Bronchial epithelial cell (primary cell): Measurements from ENCODE around the gene OSBP2. TPM values are rescaled to one million over a fixed set of nuclear protein-coding genes. Genes with fewer than 3 reads are reported as not detected.

Experiments used
- DNase-seq: peaks from one replicate; pipeline ENCODE4 v3.0.0-alpha.2; 2010; ENCODE audit warnings: low read depth
- FAIRE-seq: peaks from 2 replicates; lab custom pipeline; 2011; peaks lifted over from hg19 to GRCh38; lab: Jason Lieb, UNC
- H3K27me3 ChIP-seq: 2 replicates; pipeline ENCODE4 v1.5.1; 2011; ENCODE audit warnings: low read length; ENCODE audit not compliant: control insufficient read depth, insufficient read depth
- H3K36me3 ChIP-seq: 2 replicates; pipeline ENCODE4 v1.5.1; 2011; ENCODE audit warnings: low read length; ENCODE audit not compliant: control insufficient read depth, insufficient read depth
- H3K4me3 ChIP-seq: 2 replicates; pipeline ENCODE4 v1.5.1; 2011; ENCODE audit warnings: mild to moderate bottlenecking, low read depth, low read length, control low read depth
- total RNA-seq: library from RNA; depleted of rRNA; stranded (reverse); fragments of >200 nt; gene quantifications from 2 replicates; pipeline ENCODE4 v1.2.1, GENCODE V29; 2014
- TF ChIP-seq, protein P1 (sequence below): IDR thresholded peaks from 2 replicates; pipeline ENCODE4 v1.5.1; 2011; ENCODE audit warnings: mild to moderate bottlenecking, moderate library complexity, low read length, control low read depth, inconsistent platforms; ENCODE audit not compliant: insufficient read depth, severe bottlenecking

OSBP2 gene
- total RNA-seq, 1 donor from 2014 or later: 23.4 TPM

DNA sequence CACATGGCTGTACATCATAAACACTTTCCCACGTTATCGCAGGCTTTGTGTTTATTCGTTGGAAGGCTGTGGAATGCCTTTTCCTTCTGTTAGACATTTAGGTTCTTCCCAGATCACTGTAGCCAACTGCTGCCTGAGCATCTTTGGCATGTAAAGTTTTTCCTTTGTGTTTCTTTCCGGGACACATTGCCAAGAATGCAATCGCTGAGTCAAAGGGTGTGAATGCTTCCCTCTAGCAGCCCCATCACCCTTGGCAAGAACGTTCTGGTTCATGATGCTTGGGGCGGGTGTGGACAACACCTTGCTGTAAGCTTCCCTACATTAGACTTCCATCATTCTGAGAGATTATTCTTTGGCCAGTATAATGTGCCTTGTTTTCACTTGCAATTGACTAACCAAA lies 136.2 kb downstream of the OSBP2 start:
- FAIRE-seq: peak; percentile 99
- Histone ChIP-seq H3K36me3 (no peaks in the 10 kb centered on the region), H3K4me3 (no peak overlapping the region), H3K27me3 (no peaks in the 10 kb centered on the region)
- TF ChIP-seq, protein P1, sequence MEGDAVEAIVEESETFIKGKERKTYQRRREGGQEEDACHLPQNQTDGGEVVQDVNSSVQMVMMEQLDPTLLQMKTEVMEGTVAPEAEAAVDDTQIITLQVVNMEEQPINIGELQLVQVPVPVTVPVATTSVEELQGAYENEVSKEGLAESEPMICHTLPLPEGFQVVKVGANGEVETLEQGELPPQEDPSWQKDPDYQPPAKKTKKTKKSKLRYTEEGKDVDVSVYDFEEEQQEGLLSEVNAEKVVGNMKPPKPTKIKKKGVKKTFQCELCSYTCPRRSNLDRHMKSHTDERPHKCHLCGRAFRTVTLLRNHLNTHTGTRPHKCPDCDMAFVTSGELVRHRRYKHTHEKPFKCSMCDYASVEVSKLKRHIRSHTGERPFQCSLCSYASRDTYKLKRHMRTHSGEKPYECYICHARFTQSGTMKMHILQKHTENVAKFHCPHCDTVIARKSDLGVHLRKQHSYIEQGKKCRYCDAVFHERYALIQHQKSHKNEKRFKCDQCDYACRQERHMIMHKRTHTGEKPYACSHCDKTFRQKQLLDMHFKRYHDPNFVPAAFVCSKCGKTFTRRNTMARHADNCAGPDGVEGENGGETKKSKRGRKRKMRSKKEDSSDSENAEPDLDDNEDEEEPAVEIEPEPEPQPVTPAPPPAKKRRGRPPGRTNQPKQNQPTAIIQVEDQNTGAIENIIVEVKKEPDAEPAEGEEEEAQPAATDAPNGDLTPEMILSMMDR: no peak
- peak; percentile 99 for DNase-seq

- Histone ChIP-seq H3K27me3 (no peaks in the 10 kb centered on the region), H3K36me3 (no peaks in the 10 kb centered on the region), H3K4me3 (no peak overlapping the region)
- no peak for DNase-seq
- TF ChIP-seq, protein P1: no peak
- FAIRE-seq: no peak
These were observed 137.8 kb downstream of the OSBP2 start for GRCh38 chr22:30832407-30832987.

- no peaks in the 10 kb centered on the region for H3K36me3 ChIP-seq
- no peak overlapping the region for H3K4me3 ChIP-seq
- H3K27me3 ChIP-seq: no peaks in the 10 kb centered on the region
- TF ChIP-seq, protein P1: no peak
- DNase-seq: no peak
- FAIRE-seq: no peak
These were observed 138.6 kb downstream of the OSBP2 start for GRCh38 chr22:30833322-30833721.

- DNase-seq (no peak), FAIRE-seq (no peak)
- Histone ChIP-seq H3K36me3 (no peaks in the 10 kb centered on the region), H3K4me3 (no peak overlapping the region), H3K27me3 (no peaks in the 10 kb centered on the region)
- TF ChIP-seq, protein P1: no peak
These were observed 142.9 kb downstream of the OSBP2 start for GRCh38 chr22:30837531-30837930.

GRCh38 chr22:30838111-30838510 lies 143.4 kb downstream of the OSBP2 start:
- DNase-seq (peak; percentile 47), FAIRE-seq (no peak)
- Histone ChIP-seq H3K27me3 (no peaks in the 10 kb centered on the region), H3K4me3 (no peak overlapping the region), H3K36me3 (no peaks in the 10 kb centered on the region)
- TF ChIP-seq, protein P1: no peak

DNA sequence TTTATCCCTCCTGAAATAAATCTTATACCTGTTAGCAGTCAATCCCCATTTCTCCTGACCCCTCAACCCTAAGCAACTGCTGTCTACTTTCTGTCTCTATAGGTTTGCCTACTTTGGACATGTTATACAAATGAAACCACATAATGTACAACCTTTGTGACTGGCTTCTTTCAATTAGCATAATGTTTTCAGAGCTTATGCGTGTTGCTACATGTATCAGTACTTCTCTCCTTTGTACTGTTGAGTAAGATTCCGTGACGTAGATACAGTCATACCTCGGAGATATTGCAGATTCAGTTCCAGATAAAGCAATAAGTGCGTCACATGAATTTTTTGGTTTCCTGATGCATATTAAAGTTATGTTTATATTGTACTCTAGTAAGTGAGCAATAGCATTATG lies 146.6 kb downstream of the OSBP2 start:
- FAIRE-seq: peak; percentile 73
- no peaks in the 10 kb centered on the region for H3K27me3 ChIP-seq
- H3K4me3 ChIP-seq: no peak overlapping the region
- TF ChIP-seq, protein P1: no peak
- DNase-seq: peak; percentile 100
- no peaks in the 10 kb centered on the region for H3K36me3 ChIP-seq
